ENCODE results near the gene ROBO4.
A peak's percentile ranks its signal among the peaks of the same experiment; 100 is the strongest.

Gene ROBO4

GRCh38 chr11:124897674-124898262 lies at the start of gene ROBO4:
ROBO4 (minus strand) TSS chr11:124897865; CDS start chr11:124897795, 70 bp downstream.
- no peak for DNase-seq

DNA sequence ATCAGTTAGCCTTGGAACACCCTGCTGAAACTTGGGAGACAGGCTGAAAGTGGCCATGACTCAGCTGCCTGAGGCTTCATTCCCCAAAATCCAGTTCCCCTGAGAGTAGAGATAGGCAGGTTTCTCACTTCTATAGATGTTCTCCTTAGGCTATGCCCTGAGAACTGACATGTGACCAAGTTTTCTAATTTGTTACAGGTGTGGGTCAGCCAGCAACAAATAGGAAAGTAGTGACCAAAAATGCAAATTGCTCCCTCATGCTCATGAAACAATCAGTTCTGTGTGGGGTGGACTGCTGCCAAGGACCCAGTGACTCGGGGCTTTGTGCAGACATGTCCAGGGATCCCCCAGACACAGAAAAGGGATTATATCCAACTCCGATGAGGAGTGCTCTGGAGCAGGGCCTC lies 49.1 kb upstream of the ROBO4 start:
- no peak for DNase-seq

GRCh38 chr11:124945826-124946225 lies 48.2 kb upstream of the ROBO4 start:
- no peak for DNase-seq

DNA sequence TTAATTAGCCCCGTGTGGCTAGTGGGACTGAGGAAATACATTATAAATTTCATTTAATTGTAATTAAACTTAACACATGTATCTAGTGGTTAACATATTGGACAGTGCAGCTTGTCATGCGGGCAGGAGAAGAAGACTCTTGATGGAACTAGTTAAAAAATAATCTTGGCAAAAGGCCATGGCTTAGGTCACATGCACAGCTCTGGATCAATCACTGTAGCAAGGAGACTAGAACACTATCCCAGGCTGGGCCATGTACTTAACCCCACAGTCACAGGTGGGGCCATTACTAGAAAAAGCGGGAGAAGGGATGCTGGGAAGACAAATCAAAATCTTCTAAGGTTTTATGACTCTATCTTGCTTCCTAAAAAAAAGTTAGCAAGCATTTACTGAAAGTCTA lies 46.9 kb upstream of the ROBO4 start:
- DNase-seq: no peak

DNA sequence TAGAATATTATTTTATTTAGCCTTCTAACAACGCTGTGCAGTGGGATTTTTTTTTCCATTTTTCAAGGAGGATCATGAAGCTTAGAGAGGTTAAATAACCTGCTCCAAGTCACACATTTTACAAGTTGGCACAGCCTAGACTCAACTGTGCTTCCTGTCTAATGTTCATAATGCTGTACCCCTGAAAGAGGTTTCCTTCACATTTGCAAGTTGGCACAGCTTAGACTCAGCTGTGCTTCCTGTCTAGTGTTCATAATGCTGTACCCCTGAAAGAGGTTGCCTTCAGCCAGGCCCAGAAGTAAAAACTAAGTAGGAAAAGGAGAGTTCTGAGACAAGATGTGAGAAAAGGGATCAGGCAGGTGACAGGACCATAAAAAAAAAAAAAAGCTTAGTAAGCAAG lies 46.1 kb upstream of the ROBO4 start:
- no peak for DNase-seq

DNA sequence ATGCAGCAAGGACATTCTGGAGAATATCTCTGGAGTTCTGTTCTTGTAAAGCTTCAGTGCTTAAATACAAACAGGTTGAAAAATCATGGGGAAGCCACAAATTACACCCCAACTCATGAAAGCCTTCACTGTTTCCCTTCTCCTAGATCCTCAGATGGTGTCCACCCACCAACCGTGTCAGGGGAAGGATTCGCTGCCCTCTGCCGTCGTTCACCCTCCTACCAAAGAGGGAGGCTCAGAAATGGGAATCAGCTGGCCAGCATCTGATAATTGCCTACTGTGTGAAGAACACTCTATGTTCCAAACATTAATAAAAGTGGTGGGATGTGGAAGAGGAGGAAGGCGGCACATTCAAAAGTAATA lies 45.6 kb upstream of the ROBO4 start:
- DNase-seq: no peak

- DNase-seq: no peak
These were observed 45.0 kb upstream of the ROBO4 start for GRCh38 chr11:124942466-124943253.

DNA sequence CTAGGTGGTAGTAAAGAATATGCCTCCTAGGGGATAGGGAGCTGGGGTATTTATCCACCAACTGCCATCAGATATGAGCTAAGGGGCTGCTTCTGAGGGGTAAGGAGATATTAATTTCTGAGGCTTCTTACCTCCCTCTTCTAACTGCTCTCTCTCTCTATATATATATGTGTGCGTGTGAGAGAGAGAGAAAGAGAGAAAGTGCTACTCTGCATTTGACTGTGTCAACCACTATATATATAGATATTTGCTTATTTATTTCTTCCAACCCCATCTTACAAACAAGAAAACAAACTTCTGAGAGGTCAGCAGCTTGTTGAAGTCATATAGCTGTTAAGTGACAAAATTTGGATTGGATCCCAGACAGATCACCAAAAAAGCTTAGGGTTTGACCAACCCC lies 44.0 kb upstream of the ROBO4 start:
- DNase-seq: no peak

DNA sequence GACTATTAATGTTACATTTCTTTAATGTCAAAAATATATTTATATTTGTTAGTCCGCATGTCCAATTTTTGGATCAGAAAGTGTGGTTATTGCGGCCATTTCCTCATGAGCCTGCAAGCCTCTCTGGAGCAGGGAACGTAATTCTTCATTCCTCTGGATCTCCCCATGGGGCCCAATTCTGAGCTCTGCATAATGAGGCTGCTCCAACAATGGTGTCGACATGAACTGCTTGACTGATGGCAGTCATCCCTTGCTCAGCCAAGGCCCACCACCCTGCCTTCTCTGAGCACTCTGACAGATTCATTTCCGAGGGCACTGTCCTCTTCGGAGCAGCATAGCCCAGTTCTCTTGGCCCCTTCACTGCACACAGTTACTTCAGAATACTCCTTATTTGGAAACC lies 41.3 kb upstream of the ROBO4 start:
- DNase-seq: no peak

DNA sequence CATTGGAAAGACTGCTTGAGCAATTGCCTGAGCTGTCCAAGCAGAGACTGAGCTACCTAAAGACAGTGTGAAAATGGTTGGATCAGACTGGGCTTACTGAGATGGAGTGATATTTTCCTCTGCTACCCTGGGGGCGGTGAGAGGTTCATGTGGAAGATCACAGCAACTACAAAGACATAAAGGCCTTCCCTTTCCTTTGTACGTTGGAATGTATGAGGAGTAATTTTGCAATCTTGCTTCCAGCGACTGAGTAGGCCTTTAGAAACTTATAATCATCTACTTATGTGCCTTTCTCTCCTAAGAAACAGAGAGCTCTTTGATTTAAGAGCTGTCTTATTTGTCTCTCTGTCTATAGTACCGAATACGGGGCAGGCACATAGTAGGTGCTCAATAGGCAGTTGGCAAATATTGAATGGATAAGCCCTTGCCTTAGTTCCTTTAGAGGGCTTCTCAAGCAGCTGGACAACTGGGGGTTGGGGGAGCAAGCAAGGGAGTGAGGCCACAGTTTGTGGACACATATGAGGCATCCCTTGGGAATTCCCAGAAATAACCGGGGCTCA lies 40.6 kb upstream of the ROBO4 start:
- no peak for DNase-seq

GRCh38 chr11:124937336-124937935 lies 39.8 kb upstream of the ROBO4 start:
- DNase-seq: no peak

DNA sequence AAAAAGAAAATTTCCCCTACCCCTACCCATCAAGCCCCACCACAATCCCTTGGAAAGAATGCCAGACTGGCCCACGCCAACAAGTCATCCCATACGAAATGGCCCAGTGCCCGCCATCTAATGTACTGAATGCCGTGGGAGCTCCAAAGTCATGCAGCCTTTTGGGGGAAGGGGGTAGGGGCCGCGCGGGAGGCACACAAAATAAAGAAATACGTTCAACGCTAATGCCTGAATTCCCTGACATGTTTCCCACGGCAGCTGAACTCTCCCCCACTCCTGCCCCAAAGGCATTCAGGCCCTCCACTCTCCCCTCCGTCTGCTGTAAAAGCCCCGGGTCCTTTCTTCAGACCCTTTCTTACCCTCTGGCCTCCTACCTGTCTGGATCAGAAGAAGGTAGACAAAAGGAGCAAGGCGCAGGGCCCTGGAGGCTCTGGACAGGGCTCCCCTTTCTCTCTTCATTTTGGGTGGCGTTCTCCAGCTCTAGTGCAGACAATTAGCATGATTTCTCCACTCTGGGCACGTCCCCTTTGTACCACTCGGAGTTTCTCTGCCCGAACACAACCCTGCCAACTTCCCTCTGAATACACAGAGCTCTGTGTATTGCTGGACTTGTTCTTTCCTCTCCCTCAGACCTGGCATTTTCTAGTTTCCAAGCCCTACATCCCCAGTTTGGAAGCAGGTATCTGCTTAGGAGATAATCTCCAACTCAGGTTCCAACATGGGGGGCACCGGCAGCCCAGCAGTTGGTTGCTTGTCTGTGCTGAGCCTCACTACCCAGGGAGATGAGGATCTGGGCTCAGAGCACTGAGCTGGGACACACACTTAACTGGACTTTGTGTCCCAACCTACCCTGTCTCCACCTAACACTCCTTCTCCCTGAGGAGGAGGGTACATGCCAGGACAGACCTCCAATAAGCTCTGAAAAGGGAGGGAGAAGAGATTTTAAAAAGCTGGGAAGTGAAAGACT lies 38.2 kb upstream of the ROBO4 start, which contains the start of gene HEPACAM:
Gene HEPACAM (minus strand): TSS at position 500 of the 967 bp plus-strand sequence. CDS start 41 bp downstream, at position 459.
- DNase-seq: no peak

DNA sequence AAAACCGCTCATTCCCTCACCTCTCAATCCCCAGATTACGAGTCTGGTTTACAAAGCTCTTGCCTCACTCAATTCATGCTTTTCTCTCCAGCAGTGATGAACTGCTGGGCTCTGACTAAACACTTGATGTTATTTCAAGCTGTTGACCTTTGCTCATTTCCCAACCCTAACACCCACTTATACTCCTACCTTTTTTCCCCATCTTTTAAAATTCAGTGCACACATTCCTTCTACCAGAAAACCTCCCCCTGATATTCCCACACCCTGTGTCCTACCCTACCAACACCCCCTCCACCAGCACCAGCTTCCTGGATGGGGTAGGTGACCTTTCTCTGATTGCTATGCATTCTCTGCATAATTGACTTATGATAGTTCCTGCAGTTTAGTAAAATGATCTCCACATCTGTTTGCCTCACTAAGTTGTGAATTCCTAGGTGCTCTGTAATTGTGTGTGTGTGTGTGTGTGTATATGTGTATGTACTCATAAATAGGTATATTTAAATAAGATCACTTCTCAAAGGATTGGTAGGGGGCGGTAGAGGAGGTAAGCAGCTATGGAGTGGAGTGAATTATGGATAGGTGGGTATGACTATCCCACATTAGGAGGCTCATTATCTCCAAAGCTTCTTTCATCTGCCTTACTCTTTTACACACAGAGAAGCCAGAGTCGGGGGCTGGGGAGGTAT lies 37.3 kb upstream of the ROBO4 start:
- DNase-seq: no peak

DNA sequence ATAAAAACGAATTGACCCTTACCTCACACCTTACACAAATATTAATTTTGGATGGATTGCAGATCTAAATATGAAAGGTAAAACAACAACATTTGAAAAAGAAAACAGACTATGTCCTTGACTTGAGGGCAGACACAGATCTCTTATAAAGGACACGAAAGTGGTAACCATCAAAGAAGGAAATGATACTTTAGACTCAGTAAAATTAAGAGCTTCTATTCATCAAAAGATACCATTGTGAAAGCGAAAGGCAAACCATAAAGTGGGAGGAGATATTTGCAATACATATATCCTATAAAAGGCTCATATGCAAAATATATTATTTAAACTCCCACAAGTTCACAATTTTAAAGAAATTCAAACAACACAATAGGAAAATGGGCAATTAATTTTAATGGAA lies 33.1 kb upstream of the ROBO4 start:
- DNase-seq: no peak

- DNase-seq: no peak
These were observed 31.4 kb upstream of the ROBO4 start for GRCh38 chr11:124928942-124929665.

DNA sequence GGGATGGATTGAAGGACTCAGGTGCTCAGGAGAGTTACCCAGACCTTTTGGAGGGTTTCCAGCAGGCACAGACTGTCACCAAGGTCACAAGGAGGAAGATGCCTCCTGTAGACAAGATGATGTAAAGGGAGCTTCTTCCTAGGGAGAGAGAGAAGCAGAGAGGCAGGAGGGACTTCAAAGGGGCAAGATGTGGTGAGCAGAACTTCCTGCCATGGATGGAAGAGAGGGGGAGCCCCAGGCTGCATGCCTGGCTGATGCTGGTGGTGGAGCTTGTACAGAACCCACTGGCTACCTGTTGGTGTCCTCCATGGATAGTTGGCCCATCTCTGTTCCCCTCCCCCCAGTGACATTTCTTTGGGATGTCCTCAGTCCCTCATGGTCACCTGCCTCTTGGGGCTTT lies 25.6 kb upstream of the ROBO4 start:
- DNase-seq: no peak

DNA sequence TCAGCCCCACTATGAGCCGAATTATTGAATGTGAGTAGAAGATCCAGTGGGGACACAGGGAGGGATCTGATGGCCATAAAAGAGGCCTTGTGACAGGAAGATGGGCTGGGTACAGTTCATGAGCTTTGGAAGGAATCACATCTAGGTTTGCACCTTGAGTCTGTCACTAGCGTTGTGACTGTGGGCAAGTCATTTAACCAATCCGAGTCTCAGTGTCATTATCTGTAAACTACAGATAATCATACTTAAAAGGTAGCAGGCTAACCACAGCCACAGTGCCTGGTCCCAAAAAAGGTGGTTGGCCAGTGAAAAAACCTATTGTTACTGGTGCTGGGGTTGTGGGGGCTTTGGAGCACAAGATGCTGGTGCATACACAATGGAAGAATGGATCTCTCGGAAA lies 25.2 kb upstream of the ROBO4 start:
- no peak for DNase-seq

- DNase-seq: peak; percentile 68
These were observed 23.4 kb upstream of the ROBO4 start for GRCh38 chr11:124920870-124921609.

DNA sequence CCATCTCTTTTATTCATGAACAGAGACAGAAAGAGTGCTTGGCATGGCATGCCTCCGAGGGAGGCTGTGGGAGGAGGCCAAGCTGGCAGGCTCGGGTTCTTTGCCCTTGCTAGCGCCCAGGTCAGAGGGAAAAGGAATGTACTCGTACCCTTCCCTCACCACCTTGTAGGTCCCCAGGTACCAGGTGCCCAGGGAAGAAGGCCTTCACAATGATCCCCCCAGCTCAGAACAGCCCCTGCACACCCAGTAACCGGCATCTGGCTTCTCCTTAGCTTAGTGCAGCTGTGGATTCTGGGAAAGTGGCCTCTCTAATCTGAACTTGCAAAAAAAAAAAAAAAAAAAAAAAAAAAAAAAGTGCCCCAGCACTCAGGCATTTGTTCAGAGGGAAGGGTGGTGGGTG lies 22.7 kb upstream of the ROBO4 start:
- DNase-seq: no peak

DNA sequence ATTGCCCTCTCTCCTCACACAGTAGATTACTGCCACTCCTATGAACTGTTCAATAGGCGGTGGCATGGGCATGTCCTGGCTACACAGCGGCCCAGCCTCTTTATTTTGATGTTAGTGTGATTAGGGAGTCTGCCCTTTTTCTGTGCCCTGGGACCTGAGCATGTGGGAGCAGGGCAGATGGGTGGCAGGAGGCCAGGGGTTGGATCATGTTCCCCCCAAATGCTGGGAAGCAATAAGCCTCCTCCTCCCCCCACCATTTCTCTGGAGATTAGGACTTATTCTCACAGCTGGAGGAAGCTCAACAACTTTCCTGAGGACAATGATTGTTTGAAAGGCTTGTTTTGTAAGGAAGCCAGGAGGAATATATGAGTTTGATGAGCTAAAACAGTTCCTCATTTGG lies 22.2 kb upstream of the ROBO4 start:
- no peak for DNase-seq

GRCh38 chr11:124918950-124919349 lies 21.3 kb upstream of the ROBO4 start, which contains the start of gene HEPN1:
HEPN1 (plus strand) TSS chr11:124919250.
- DNase-seq: no peak

All from activated CD4-positive, alpha-beta T cell treated with anti-CD3 and anti-CD28 coated beads, Interleukin-2, amount 50 U/mL, for 16 hours (primary cell).